COLO668 (cell line): ENCODE measurements around the gene DOK6.
A peak's percentile ranks its signal among the peaks of the same experiment; 100 is the strongest.

Experiments
- DNase-seq: peaks from one replicate; lab custom pipeline; 2025; ENCODE audit not compliant: unreplicated experiment; lab: John Stamatoyannopoulos, UW

Gene DOK6

DNA sequence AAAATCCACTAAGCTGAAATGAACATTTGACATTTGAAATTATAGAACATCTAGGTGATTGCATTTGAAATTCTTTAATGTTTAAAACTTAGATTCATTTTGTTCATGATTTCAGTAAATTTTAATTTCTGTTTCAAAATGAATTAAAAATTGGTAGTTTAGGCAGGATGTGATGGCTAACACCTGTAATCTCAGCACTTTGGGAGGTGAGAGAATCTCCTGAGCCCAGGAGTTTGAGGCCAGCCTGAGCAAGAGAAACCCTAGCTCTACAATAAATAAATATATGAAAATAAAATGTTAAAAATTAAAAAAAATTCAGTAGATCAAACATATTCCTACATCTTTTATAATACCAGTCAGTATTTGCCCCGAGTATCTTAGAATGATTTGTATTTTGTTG, 330.0 kb downstream of the DOK6 start:
- no peak for DNase-seq

DNA sequence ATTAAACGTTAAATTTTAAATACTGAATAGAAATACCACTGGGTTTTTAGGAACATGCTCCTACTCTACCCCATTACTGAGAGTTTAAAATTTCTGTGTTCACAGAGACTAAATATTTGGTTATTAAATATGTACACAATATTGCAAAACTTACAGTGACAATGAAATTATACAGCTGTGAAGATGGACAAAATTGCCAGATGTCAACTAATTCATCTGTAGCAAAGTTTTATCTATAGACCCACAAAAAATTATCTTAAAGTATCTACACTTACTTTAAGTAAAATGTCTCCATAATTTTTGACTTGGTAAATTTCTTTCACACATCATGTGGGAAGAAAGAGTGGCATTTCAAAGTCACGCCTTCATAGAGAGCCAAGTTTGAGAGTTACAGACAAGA, 333.8 kb downstream of the DOK6 start:
- no peak for DNase-seq

DNA sequence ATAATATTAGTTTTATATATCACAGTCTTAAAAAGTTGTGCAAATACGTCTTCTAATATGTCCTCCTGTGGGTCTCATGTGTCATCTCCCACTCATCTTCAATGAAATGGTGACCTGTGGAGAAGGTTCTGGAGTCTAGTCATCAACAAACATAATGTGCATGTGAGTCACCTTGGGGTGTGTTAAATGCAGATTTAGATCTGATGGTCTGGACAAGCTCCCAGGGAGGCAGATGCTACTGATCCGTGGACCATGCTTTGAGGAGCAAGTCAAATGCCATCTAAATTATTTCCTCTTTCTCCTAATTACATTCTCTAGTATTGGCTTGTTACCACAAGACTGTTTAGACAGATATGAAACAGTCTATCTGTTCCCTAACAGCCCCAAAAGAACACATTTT, 336.0 kb downstream of the DOK6 start:
- DNase-seq: no peak

DNA sequence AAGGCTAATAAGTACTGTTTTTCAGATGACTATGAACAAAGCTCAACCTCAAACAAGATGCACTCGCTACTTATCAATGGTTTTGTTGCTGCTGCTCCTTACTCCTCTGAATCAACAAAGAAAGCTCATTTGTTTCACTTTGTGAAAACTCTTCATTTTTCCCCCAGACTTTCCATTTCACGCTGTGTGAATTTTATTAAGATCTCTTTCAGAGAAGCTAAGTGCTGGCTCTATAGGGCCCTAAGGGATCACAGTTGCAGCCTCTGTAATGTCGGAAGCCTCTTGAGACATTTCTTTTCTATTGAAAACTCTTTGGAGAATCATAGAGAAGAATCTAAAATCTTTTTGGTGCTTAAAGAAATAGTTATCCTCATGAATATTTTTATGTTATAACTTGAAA, 337.2 kb downstream of the DOK6 start:
- no peak for DNase-seq

DNA sequence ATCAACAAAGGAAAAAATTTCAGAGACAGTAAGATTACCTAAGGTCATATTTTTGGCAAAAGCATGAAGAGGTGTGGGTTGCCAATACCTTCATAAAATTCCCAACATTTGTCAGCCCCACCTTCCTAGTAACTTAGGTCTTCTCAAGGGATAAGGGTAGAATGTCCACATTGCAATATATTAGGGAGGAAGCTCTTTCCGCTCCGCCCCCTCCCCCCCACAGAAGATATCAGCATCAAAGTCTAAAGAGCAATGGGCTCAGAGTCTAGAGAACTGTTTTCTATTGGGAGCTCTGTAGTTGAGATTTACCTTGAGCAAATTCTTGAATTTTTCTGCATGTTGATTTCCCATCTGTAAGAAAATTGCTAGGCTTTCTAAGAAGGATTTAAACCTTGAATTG, 346.7 kb downstream of the DOK6 start:
- DNase-seq: no peak

DNA sequence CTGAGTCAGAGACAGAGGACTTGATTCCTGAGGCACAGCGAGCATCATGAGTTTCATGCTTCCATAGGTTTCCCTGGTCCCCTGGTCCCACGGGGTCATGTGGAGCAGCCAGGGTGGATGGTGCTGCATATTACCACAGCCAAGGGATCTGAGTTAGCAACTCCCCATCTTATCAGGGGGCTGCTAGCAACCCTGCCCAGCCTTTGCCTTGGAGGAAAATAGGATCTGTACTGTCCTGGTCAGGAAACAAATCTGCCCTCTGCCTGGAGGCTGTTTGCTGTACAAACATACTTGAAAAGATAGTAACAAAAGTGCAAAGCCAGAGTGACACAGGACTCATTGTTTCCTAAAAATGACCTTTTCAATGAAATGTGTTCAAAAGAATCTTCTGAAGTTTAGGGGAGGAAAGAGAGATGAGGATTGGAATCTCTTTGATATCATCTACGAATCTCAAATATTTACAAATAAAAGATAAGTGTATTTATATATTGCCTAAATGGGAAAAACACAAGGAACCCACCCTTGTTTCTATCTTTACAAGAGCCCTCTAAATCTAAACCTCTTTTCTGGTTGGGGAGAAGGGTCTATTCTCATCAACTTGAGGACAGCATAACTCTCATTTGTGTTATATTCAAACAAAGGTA, 352.2 kb downstream of the DOK6 start:
- DNase-seq: peak; percentile 51

DNA sequence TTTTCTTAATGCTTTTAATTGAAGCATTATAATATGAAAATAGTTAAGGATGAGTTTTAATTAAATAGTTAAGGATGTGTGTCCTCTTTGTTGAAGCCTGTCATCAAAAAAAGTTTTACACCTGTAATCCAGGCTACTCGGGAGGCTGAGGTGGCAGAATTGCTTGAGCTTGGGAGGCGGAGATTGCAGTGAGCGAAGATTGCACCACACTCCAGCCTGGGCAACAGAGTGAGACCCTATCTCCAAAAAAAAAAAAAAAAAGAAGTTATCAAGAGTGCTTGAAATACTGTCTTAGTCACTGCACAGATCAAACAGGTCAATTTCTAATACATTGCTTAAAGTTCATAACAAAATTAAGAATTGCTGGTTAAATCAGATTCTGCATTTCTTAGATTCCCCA, 353.4 kb downstream of the DOK6 start:
- no peak for DNase-seq

DNA sequence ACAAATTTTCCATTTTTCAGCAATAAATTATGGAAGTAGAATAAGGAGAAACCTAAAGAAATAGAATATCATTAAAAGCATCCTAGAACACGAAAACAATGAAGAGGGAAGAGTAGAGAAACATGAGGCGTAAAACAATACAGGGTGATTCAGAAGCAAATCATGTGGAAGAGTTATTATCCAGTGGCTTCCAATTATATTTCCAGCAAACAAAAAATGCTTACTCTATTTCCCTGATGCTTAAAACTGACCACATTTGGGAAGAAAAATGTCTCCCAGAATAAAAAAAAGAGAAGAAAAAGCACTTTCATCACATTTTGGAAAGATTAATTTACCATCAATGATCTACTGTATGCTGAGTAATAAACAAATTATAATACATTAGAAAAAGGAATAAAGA, 354.4 kb downstream of the DOK6 start:
- DNase-seq: no peak

DNA sequence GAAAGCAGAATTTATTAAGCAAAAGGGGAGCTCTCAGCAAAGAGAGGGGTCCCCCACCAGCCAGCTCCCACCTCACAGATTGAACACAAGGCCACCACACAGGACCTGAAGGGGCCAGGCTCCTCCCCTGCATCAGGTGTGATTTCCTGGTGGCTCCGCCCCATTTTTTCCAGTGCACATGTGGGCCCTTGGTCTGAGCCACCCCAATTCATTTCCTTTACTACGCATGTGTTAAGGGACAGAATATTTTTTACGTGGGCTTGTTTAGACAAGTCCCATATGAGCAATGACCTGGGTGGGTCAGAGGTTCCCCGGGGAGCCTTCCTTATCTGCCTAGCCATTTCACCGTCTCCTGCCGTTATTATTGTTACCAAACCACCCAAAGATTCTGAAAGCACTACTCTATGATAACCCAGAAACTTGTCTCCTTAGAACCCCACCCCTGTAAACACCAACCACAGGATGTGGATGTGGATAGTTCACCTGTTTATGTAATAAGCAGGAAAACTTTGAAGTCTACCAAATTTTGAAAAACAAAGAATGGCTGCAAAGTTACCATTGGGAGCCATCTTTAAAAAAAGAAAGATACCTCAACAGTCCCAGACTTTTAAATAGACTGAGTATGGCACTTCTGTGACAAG, 355.3 kb downstream of the DOK6 start:
- no peak for DNase-seq

DNA sequence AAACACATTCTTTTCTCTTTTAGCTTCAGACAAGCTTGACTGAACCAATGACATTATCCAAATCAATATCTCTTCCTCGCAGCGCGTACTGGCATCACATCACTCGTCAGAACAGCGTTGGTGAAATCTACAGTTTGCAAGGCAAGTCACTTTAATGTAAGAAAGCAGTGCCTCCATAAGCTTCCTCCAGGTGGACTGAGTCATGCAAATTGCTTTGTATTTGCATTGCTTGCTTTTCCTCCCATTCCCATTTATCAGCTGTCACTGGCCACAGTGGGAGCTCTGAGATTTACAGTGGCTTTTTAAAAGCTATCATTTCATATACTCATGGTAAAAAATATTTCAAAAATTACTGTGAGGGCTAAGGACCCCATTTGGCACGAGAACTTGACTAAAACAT, 357.0 kb downstream of the DOK6 start:
- peak; percentile 33 for DNase-seq

DNA sequence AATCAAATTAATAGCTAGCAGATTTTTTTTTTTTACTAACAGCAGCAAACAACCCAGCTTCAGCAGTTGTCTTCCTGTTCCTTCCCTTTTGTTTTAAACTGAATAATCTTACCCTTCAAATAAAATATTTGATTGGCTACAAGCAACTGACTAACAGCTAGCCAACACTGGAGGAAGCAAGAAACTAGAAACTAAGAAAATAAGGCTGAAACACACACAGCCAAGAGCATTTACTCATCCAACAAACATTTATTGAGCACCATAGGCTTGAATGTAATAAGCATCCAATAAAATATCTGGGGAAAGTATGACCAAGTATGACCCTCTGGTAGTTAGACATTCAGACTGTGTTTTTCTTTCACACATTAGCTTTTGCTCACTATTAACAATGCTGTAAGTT, 357.8 kb downstream of the DOK6 start:
- DNase-seq: no peak

DNA sequence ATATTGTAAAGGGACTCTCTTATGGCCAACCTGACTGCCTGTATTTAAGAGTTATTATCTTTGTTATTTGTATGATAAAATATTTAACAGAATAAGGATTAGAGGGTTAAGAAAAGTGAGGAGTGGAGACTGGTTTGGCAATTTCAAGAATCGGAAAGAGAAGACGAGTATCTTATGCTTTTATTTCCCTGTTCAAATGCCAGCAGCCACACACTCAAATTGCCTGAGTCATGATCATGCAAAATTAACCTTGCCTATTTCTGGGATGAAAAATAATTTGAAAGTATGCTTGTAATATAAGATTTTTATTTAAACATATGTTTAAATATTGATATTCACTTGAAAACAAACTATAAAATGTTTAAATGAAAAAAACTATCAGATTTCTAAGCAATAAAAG, 358.4 kb downstream of the DOK6 start:
- DNase-seq: no peak

DNA sequence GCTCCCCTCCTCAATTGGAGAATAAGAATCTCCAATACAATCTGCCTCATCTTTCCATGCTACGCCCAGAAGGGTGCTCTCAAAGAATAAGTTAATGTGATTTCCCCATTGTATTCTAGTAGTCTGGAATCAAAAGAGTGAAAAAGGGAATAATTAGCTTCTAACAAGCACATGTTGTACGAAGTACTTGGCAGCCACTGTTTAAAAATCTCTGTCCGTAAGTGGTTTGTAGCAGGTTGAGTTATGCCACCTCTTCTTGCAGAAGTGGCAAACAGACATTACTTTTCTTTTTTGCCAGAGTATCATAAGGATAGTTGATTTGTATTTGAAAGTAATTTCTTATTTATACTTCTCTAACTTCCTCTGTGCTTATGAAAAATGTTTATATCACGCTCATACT, 362.3 kb downstream of the DOK6 start:
- no peak for DNase-seq

DNA sequence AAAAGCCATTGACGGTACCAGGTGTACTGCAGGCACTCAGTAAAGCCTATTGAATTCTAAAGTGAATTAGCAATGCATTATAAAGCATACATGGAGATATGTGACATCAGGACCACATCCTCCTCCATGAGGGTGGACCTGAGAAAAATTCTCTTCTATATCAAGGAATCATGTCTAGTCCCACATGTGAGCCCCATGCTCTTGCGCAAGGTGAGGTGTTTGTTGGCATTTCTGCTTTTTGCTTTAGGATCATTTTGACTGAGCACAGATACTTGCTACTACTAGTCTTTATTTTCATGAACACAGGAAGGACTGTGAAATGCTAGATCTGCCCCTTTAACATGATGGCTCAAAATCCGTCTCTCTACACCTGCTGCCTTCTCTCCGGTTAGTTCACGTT, 363.1 kb downstream of the DOK6 start:
- DNase-seq: no peak

DNA sequence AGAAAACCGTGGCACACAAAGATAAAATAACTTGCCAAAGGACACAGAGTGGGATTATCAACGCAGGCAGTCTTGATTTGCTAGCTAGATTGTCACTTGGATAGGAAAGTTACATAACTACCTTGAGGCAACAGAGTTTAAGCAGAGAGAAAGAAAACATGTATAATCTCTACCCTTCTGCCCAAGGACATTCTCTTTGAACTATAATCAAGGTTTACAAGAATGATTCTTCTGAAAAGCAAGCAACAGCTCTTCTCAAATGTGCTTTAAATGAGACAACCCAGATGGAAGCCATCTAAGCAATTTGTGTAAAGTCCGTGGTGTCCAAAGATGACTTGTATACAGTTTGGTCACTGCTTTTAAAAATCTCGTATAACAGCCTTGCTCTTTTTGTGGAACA, 369.6 kb downstream of the DOK6 start:
- no peak for DNase-seq

DNA sequence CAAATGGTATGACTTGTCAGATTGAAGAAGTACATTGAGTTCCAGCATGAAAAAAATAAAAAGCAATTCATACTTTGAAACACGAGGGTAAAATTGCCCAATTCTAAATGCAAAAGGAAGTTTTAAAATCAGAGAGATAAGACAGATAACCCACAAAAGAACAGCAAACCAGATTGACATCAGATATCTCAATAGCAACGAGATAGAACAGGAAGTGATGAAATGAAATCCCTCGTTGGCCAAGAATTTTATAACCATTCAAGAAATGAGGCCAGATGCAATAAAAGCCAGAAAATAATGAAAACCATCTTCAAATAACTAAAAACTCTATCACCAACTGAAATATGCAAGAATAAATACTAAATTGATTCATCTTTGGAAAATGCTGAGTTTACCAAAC, 374.1 kb downstream of the DOK6 start:
- no peak for DNase-seq

DNA sequence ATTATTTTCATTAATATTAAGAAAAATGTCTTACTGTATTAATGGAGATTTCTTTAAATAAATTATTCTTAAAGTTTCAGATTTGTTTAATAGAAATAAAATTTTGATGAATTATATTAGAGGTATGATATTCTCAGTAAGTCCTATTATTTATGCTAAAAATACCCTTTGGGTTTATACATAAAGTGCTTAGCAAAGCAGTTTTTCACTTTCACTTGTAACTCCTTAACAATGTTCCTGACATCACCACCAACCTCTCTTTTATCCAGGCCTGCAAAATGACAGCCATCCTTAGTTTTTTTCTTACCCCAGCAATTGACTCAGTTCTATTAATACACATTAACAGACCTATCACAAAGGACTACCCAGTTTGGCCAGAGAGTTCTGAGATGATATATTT, 376.6 kb downstream of the DOK6 start:
- no peak for DNase-seq

DNA sequence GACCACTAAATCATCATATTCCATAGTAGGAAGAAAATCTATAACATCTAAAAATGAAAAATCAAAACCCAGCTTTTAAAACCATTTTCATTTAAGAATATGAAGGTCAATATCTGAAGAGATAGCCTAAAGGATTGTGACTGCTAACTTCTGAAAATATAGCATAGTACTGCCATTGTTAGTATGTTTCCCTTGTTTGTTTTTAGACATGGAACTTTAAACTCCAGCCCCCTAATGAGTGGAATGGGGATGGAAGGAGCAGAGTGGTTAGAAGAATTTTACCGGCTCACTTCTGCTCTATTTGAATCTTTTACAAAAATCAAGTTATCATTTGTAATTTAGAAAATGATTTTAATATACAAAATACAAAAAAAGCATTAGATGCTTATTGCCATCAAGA, 378.0 kb downstream of the DOK6 start:
- DNase-seq: no peak

DNA sequence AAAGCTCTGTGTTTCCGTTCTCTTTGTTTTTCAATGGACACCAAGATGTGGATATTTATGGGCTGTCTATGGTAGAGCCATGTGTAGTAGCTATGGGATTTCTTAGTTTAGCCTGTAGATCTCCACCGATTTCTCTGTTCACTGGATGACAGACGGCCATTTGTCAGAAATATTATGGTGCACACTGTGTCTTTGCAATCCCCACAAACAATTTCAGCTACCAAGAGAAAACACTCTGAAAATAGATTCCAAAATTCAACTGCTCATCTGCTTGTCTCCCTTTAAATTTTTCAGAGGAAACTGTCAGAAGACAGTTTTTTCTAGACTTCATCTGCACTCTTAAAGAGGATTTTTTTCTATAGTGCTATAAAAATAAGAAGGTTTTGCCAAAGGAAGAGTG, 380.2 kb downstream of the DOK6 start:
- no peak for DNase-seq

DNA sequence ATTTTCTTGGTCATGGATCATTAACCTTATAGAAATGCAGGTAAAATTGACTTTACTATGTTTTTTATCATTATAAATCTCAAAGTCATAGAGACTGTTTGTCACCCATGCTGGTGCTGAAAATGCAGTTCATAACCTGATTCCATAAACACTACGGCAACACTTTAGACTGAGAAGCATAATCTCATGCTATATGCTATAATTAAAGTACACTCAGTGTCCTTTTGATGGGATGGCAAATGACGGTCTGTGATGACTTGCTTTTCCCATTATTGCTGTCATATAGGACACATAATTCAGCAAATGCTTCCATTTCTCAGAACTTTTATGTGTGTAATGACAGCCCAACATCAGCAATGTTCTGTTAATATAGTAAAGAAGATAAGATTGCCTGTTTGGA, 384.1 kb downstream of the DOK6 start:
- no peak for DNase-seq

DNA sequence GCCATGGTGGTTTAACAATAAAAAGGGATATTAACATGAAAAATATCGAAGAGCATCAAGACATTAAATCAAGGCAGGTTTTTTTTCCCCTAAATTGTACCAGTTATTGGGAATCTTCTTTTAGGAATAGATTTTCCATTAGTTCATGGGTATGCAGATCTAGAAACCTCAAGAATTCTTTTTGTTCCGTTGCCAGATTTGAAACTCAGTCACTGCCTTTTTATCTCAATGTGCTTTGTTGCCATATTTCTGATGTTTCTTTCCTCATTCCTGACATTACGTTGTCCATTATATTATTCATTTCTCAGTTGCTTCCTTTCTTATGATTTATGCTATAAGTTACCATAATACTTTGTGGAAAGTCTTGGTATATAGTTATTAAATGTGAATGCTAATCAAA, 384.8 kb downstream of the DOK6 start:
- no peak for DNase-seq

DNA sequence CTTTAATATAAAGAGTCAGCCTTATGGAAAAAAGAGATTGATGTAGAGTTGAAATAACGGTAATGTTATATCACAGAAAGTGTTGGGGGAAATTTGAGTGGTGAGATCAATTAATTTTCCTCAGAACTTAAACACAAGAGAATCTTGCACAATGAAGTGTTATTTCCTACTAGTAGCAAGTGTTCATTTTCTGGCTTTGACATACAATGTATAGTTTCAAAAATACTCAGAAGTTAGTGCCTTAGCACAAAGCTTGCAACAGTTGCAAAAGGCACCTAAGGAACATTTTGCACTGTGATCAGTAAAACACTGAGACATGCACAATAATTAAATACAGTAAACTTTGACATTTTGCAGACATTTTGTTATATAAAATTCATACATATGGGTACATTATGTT, 385.7 kb downstream of the DOK6 start:
- DNase-seq: no peak

DNA sequence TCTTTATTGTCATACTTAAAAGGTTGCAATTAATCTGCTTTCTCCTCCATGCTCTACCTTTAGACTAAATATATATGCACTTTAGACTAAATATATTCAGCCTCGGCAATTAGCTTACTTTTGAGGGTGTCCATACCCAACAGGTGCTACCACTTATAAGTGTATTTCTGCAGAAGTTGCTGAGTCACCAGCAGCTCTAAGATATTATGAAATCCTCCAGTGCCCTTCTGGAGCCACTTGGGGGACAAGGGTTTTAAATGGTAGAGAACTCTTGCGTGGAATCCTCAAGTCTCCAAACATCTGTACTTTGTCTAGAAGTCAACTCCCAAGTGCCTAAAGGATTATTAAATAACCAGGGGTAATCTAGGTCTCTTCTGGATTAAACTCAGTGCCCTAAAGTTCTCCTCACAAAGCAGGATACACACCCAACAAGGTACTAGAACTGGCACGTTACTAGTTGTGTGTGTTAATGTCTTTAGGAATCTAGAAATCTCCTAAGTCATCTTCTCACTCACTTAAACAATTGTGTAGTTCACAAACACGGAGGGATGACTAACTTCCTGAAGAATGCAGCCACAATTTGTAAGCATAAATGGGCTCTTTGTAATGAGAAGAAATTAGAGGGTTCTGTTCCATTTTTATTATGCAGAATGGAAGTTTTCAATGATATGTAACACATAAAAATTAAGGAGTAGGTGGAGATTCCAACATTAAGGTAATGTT, 387.3 kb downstream of the DOK6 start:
- DNase-seq: no peak
